ENCODE data around the gene SMPDL3A. TPM values are rescaled to one million over a fixed set of nuclear protein-coding genes. Genes with fewer than 3 reads are reported as not detected.

Gene SMPDL3A
- total RNA-seq, 2 experiments from 2014 or later = not detected

GRCh38 chr6:122778985-122779661 is 9.9 kb upstream of the SMPDL3A start:
- H3K36me3 Mint-ChIP-seq (ENCODE audit: low read depth) = no peaks in the 10 kb centered on the region
- H3K27me3 Mint-ChIP-seq = peaks cover 14% of the 10 kb centered on the region
- no peak for DNase-seq
- intact Hi-C loops (cut with DNase I, micrococcal nuclease) = no loop called here
- CTCF ChIA-PET = interaction anchor here (0.9 kb wide), 2 partner anchors 30 to 50 kb away, joined by 3 to 4 read pairs; no protein-coding TSS in a partner anchor
- H3K4me1 Mint-ChIP-seq = no peaks in the 10 kb centered on the region
- no peak overlapping the region for H3K4me3 Mint-ChIP-seq
- H3K27ac Mint-ChIP-seq = no peak overlapping the region
- H3K9me3 Mint-ChIP-seq (ENCODE audit: low read depth) = no peaks in the 10 kb centered on the region
- POLR2A ChIA-PET = no interaction called here
- ATAC-seq = no peak

DNA sequence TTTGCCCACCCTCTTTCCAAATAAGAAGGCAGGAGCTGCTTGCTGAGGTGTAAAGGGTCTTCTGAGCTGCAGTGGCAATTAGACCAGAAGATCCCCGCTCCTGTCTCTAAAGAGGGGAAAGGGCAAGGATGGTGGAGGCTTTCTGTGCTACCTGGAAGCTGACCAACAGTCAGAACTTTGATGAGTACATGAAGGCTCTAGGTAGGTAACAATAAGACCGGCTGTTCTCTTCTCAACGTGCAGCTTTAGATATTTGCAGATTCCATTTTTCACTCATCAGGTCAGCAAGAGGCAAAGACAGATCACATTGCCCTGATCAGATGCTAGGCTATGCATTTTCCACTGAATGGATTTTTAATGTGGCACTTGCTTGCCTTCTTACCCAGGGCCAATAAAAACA is 9.4 kb upstream of the SMPDL3A start, which contains the start of gene FABP7:
TSS of gene FABP7 (plus strand) at position 50 of the 400 bp plus-strand sequence. CDS start at position 129, 79 bp downstream.
- H3K27me3 Mint-ChIP-seq = peaks cover 14% of the 10 kb centered on the region
- no peak within 1 kb of the TSS for H3K27ac Mint-ChIP-seq
- H3K4me3 Mint-ChIP-seq = no peak within 1 kb of the TSS
- H3K4me1 Mint-ChIP-seq = no peaks in the 10 kb centered on the region
- no peaks in the 10 kb centered on the region for H3K36me3 Mint-ChIP-seq (ENCODE audit: low read depth)
- ATAC-seq (no peak), DNase-seq (no peak)
- CTCF ChIA-PET = interaction anchor here (0.9 kb wide), 2 partner anchors 30 to 51 kb away, joined by 3 to 4 read pairs; no protein-coding TSS in a partner anchor
- no peaks in the 10 kb centered on the region for H3K9me3 Mint-ChIP-seq (ENCODE audit: low read depth)
- POLR2A ChIA-PET = no interaction called here
- intact Hi-C loops (cut with DNase I, micrococcal nuclease) = no loop called here

- ATAC-seq (no peak), DNase-seq (no peak)
- H3K9me3 Mint-ChIP-seq (ENCODE audit: low read depth) = no peaks in the 10 kb centered on the region
- peaks cover 14% of the 10 kb centered on the region for H3K27me3 Mint-ChIP-seq
- intact Hi-C loops (cut with DNase I, micrococcal nuclease) = no loop called here
- H3K4me3 Mint-ChIP-seq = no peak overlapping the region
- CTCF ChIA-PET = interaction anchor here (0.9 kb wide), 1 partner anchor 51 kb away, joined by 3 read pairs; no protein-coding TSS in a partner anchor
- POLR2A ChIA-PET = no interaction called here
- no peaks in the 10 kb centered on the region for H3K36me3 Mint-ChIP-seq (ENCODE audit: low read depth)
- H3K4me1 Mint-ChIP-seq = no peaks in the 10 kb centered on the region
- no peak overlapping the region for H3K27ac Mint-ChIP-seq
These were observed 8.9 kb upstream of the SMPDL3A start for GRCh38 chr6:122780114-122780513.

- no peaks in the 10 kb centered on the region for H3K4me1 Mint-ChIP-seq
- DNase-seq = no peak
- H3K4me3 Mint-ChIP-seq = no peak overlapping the region
- no peaks in the 10 kb centered on the region for H3K36me3 Mint-ChIP-seq (ENCODE audit: low read depth)
- H3K9me3 Mint-ChIP-seq (ENCODE audit: low read depth) = no peaks in the 10 kb centered on the region
- peaks cover 16% of the 10 kb centered on the region for H3K27me3 Mint-ChIP-seq
- no peak for ATAC-seq
- intact Hi-C loops (cut with DNase I, micrococcal nuclease) = no loop called here
- CTCF ChIA-PET = interaction anchor here (0.8 kb wide), 1 partner anchor 8 kb away, joined by 3 read pairs; no protein-coding TSS in a partner anchor
- POLR2A ChIA-PET = no interaction called here
- H3K27ac Mint-ChIP-seq = no peak overlapping the region
These were observed 7.3 kb upstream of the SMPDL3A start for GRCh38 chr6:122781716-122782115.

- no peak overlapping the region for H3K4me3 Mint-ChIP-seq
- no peaks in the 10 kb centered on the region for H3K4me1 Mint-ChIP-seq
- DNase-seq = no peak
- H3K27ac Mint-ChIP-seq = no peak overlapping the region
- intact Hi-C loops (cut with DNase I, micrococcal nuclease) = no loop called here
- ChIA-PET POLR2A (no interaction called here), CTCF (no interaction called here)
- no peaks in the 10 kb centered on the region for H3K9me3 Mint-ChIP-seq (ENCODE audit: low read depth)
- H3K27me3 Mint-ChIP-seq = peaks cover 30% of the 10 kb centered on the region
- no peaks in the 10 kb centered on the region for H3K36me3 Mint-ChIP-seq (ENCODE audit: low read depth)
- ATAC-seq = no peak
These were observed 5.7 kb upstream of the SMPDL3A start for GRCh38 chr6:122783401-122783800.

GRCh38 chr6:122785891-122786290 is 3.2 kb upstream of the SMPDL3A start:
- ChIA-PET CTCF (interaction anchor here (0.8 to 1.0 kb wide), 2 partner anchors 54 to 125 kb away, joined by 3 read pairs; no protein-coding TSS in a partner anchor), POLR2A (no interaction called here)
- H3K36me3 Mint-ChIP-seq (ENCODE audit: low read depth) = no peaks in the 10 kb centered on the region
- H3K27me3 Mint-ChIP-seq = peaks cover 41% of the 10 kb centered on the region
- no peak overlapping the region for H3K27ac Mint-ChIP-seq
- DNase-seq = no peak
- H3K9me3 Mint-ChIP-seq (ENCODE audit: low read depth) = no peaks in the 10 kb centered on the region
- H3K4me1 Mint-ChIP-seq = peaks cover 15% of the 10 kb centered on the region
- intact Hi-C loops (cut with DNase I, micrococcal nuclease) = no loop called here
- ATAC-seq = no peak
- H3K4me3 Mint-ChIP-seq = no peak overlapping the region

- Mint-ChIP-seq H3K36me3 (ENCODE audit: low read depth) (no peaks in the 10 kb centered on the region), H3K27me3 (peaks cover 48% of the 10 kb centered on the region), H3K4me1 (peaks cover 16% of the 10 kb centered on the region), H3K9me3 (ENCODE audit: low read depth) (no peaks in the 10 kb centered on the region), H3K4me3 (no peak overlapping the region), H3K27ac (no peak overlapping the region)
- no peak for DNase-seq
- ChIA-PET CTCF (no interaction called here), POLR2A (no interaction called here)
- intact Hi-C loops (cut with DNase I, micrococcal nuclease) = loop anchor here in 1 of 2 experiments (2.0 kb wide), 1 partner anchor 177 kb away; the partner anchor contains the start of gene PKIB
- ATAC-seq = no peak
These were observed 1.3 kb upstream of the SMPDL3A start for GRCh38 chr6:122787721-122788120.

DNA sequence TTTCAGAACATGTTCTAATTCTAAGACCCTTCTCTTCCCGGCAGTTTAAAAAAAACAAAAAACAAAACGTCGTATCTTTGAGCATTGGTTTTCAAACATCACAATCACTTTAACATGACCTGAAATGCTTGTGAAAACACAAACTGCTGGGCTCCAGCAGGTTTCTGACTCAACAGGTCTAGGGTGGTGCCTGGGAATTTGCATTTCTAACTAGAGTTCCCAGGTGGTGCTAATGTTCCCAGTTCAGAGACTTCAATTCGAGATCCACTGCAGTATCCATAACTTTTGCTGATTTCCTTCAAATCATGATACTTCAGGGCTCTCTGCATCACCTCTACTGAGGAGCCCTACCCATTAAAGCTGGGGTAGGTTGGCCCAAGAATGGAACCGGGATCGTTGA is 850 bp upstream of the SMPDL3A start:
- Mint-ChIP-seq H3K36me3 (ENCODE audit: low read depth) (no peaks in the 10 kb centered on the region), H3K4me3 (no peak overlapping the region), H3K27me3 (peaks cover 53% of the 10 kb centered on the region), H3K4me1 (peaks cover 16% of the 10 kb centered on the region), H3K9me3 (ENCODE audit: low read depth) (no peaks in the 10 kb centered on the region), H3K27ac (no peak overlapping the region)
- intact Hi-C loops (cut with DNase I, micrococcal nuclease) = loop anchor here in 1 of 2 experiments (2.0 kb wide), 1 partner anchor 177 kb away; the partner anchor contains the start of gene PKIB
- ATAC-seq (no peak), DNase-seq (no peak)
- CTCF ChIA-PET = interaction anchor here (1.0 kb wide), 1 partner anchor 13 kb away, joined by 4 read pairs; no protein-coding TSS in a partner anchor
- POLR2A ChIA-PET = no interaction called here

GRCh38 chr6:122788663-122789181 is 336 bp upstream of the SMPDL3A start:
- ChIA-PET CTCF (interaction anchor here (1.0 kb wide), 1 partner anchor 13 kb away, joined by 4 read pairs; no protein-coding TSS in a partner anchor), POLR2A (no interaction called here)
- peaks cover 51% of the 10 kb centered on the region for H3K27me3 Mint-ChIP-seq
- peak overlapping the region; percentile 72 for H3K4me3 Mint-ChIP-seq
- peaks cover 16% of the 10 kb centered on the region for H3K4me1 Mint-ChIP-seq
- no peaks in the 10 kb centered on the region for H3K36me3 Mint-ChIP-seq (ENCODE audit: low read depth)
- DNase-seq (no peak), ATAC-seq (no peak)
- H3K9me3 Mint-ChIP-seq (ENCODE audit: low read depth) = no peaks in the 10 kb centered on the region
- no peak overlapping the region for H3K27ac Mint-ChIP-seq
- intact Hi-C loops (cut with DNase I, micrococcal nuclease) = loop anchor here in 1 of 2 experiments (2.0 kb wide), 1 partner anchor 178 kb away; the partner anchor contains the start of gene PKIB

DNA sequence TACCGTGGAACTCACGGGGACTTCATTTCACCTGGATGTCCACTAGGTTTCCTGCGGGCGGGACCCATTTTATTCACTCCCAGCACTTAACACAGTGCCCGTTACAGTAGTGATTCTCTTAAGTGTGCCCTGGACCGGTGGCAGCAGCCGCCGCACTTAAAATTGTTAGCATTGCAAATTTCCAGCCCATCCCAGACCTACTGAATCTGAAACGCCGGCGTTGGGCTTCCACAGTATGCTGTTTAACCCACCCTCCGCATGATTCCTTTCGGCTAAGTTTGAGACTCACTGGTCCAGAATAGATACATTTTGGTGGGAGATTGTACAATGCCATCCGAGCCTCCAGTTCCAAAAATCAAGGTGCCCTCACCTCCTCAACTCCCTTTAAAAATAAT is 967 bp downstream of the SMPDL3A start:
- POLR2A ChIA-PET = no interaction called here
- CTCF ChIA-PET = interaction anchor here (1.1 to 1.4 kb wide), 3 partner anchors 9 to 182 kb away, joined by 3 to 4 read pairs (median 3); no protein-coding TSS in a partner anchor
- peak overlapping the region; percentile 72 for H3K4me3 Mint-ChIP-seq

DNA sequence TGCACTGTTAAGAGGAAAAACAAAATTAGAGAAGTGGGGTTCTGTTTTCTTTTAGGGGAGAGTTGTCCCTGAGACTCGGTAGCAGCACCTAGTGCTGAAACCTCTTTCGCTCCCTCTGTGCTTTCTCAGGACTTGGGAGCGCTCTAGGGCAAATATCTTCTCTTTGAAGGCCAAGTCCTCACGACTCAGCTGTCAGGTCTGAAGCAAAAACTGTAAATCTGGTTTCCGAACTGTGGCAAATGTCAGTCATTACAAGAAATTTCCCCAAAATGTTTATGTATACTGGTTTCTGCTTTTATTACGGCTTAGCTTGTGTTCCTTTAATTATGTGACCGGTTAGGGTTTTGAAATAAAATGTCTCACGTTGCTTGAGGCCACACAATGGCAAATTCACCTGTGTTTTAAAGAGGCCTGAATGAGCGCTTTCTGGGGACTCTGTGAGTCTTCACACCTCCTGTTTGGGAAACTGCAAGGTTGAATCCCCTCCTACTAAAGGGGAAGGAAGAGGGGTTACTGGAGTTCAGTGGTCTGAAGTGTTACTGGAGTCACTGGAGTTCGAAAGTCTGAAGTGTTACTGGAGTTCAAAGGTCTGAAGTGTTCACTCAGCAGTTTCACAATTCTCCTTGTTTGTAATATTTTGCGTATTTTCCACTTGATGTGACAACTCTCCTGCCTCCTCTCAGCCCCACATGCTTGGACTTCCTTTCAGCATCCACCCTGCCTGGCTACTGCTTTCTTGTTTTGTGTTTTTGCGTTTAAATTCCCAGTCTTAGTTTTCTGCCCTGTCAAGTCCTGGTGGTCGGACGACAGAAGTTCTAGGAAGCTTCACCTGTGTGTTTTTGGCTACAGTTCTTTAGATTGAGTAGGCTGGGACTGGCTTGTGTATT is 1.6 kb downstream of the SMPDL3A start:
- no peak overlapping the region for H3K27ac Mint-ChIP-seq
- peaks cover 50% of the 10 kb centered on the region for H3K27me3 Mint-ChIP-seq
- intact Hi-C loops (cut with DNase I, micrococcal nuclease) = no loop called here
- CTCF ChIA-PET = interaction anchor here (0.7 to 1.4 kb wide), 3 partner anchors 9 to 62 kb away, joined by 3 to 4 read pairs (median 4); no protein-coding TSS in a partner anchor
- DNase-seq = no peak
- POLR2A ChIA-PET = no interaction called here
- no peak for ATAC-seq
- no peaks in the 10 kb centered on the region for H3K9me3 Mint-ChIP-seq (ENCODE audit: low read depth)
- peak overlapping the region; percentile 2 for H3K4me3 Mint-ChIP-seq
- H3K4me1 Mint-ChIP-seq = peaks cover 16% of the 10 kb centered on the region
- no peaks in the 10 kb centered on the region for H3K36me3 Mint-ChIP-seq (ENCODE audit: low read depth)

More for the DNA sequence above, 967 bp downstream of the SMPDL3A start:
- intact Hi-C loops (cut with DNase I, micrococcal nuclease) = no loop called here
- Mint-ChIP-seq H3K27ac (no peak overlapping the region), H3K9me3 (ENCODE audit: low read depth) (no peaks in the 10 kb centered on the region), H3K4me1 (peaks cover 16% of the 10 kb centered on the region), H3K27me3 (peaks cover 50% of the 10 kb centered on the region), H3K36me3 (ENCODE audit: low read depth) (no peaks in the 10 kb centered on the region)
- DNase-seq (no peak), ATAC-seq (no peak)
